Endothelial cell of umbilical vein (primary cell): ENCODE results near the gene LDLRAD4. TPM values are rescaled to one million over a fixed set of nuclear protein-coding genes. Genes with fewer than 3 reads are reported as not detected.

Experiments
- BruUV-seq: library from RNA; stranded (reverse); fragments of 400-500 nt; replicated peaks from 2 replicates; lab custom pipeline; 2021; lab: Mats Ljungman, UMichigan
- CTCF ChIA-PET: fragments of 300-600, 350-600 bp; sonication (Branson Sonifier 250); formaldehyde crosslinking; loops from one replicate; lab custom pipeline; 2021; ENCODE audit warnings: antibody characterized with exemption, inconsistent platforms; lab: Charles Lee
- POLR2A ChIA-PET: fragments of 300-600, 350-600 bp; sonication (Branson Sonifier 250); formaldehyde crosslinking; loops from one replicate; lab custom pipeline; 2021; ENCODE audit warnings: antibody characterized with exemption, inconsistent platforms; lab: Charles Lee
- DNase-seq: peaks from one replicate; pipeline ENCODE4 v3.0.0-alpha.2; 2011; ENCODE audit warnings: low read depth, low spot score
- FAIRE-seq: peaks from 2 replicates; lab custom pipeline; 2011; peaks lifted over from hg19 to GRCh38; lab: Jason Lieb, UNC
- H2AFZ ChIP-seq: 2 replicates; pipeline ENCODE4 v1.6.0; 2012; ENCODE audit warnings: low read depth, low read length, control low read depth, inconsistent platforms
- H3K27ac ChIP-seq: 2 replicates; pipeline ENCODE4 v1.5.1; 2011; ENCODE audit warnings: low read depth, mild to moderate bottlenecking, control low read depth, low read length, moderate library complexity; ENCODE audit not compliant: insufficient read depth
- H3K27me3 ChIP-seq, 2 experiments: 2 replicates each; pipeline versions ENCODE4 v1.6.0 to v1.6.1; 2011; ENCODE audit warnings: low read length in 2 of 2, mixed read lengths in 1 of 2; ENCODE audit not compliant: control insufficient read depth in 2 of 2, insufficient read depth in 2 of 2
- H3K36me3 ChIP-seq, 2 experiments: 2 replicates in 1 of 2; 3 replicates in 1 of 2; pipeline ENCODE4 v1.5.1; 2011; ENCODE audit warnings: low read length in 2 of 2, mild to moderate bottlenecking in 1 of 2, moderate library complexity in 1 of 2; ENCODE audit not compliant: control insufficient read depth in 2 of 2, insufficient read depth in 2 of 2; ENCODE audit errors: extremely low read depth in 1 of 2
- H3K4me1 ChIP-seq: 3 replicates; pipeline ENCODE4 v1.5.1; 2011; ENCODE audit warnings: mild to moderate bottlenecking, low read length; ENCODE audit not compliant: control insufficient read depth, insufficient read depth; ENCODE audit errors: extremely low read depth
- H3K4me2 ChIP-seq: 2 replicates; pipeline ENCODE4 v1.6.1; 2011; ENCODE audit warnings: low read length, control low read depth, mixed read lengths; ENCODE audit not compliant: insufficient read depth
- H3K4me3 ChIP-seq, 3 experiments: fragments of 200-600 bp in 1 of 3; sonication (generic), shearing (Covaris generic) in 1 of 3; replicated peaks in 1 of 3; 2 replicates each; pipeline ENCODE4 v1.5.1; 2011 to 2016; ENCODE audit warnings: control low read depth in 3 of 3, low read length in 3 of 3, mild to moderate bottlenecking in 2 of 3, inconsistent platforms in 1 of 3, low read depth in 1 of 3, moderate library complexity in 1 of 3; ENCODE audit not compliant: insufficient read depth in 1 of 3
- H3K79me2 ChIP-seq: 2 replicates; pipeline ENCODE4 v1.6.0; 2012; ENCODE audit warnings: low read length, inconsistent platforms; ENCODE audit not compliant: control insufficient read depth, insufficient read depth
- H3K9ac ChIP-seq: replicated peaks from 2 replicates; pipeline ENCODE3; 2011; ENCODE audit warnings: low read length, control low read depth; ENCODE audit not compliant: insufficient read depth; ENCODE audit errors: extremely low read depth
- H3K9me1 ChIP-seq: replicated peaks from 3 replicates; pipeline ENCODE4 v1.6.0; 2011; ENCODE audit warnings: mild to moderate bottlenecking, low read length; ENCODE audit not compliant: control insufficient read depth, insufficient read depth; ENCODE audit errors: extremely low read depth
- H3K9me3 ChIP-seq: replicated peaks from 2 replicates; pipeline ENCODE4 v1.5.1; 2012; ENCODE audit warnings: low read length, inconsistent platforms; ENCODE audit not compliant: control insufficient read depth, insufficient read depth
- H4K20me1 ChIP-seq: replicated peaks from 2 replicates; pipeline ENCODE3; 2011; ENCODE audit warnings: mild to moderate bottlenecking, low read length; ENCODE audit not compliant: control insufficient read depth, insufficient read depth; ENCODE audit errors: extremely low read depth
- CTCF ChIP-seq, 2 donors: IDR thresholded peaks; 1 replicate in 1 of 2; 2 replicates in 1 of 2; pipeline ENCODE4 v1.5.1; 2011; ENCODE audit warnings: low read length in 2 of 2, mild to moderate bottlenecking in 2 of 2, moderate library complexity in 2 of 2, control low read depth in 1 of 2, inconsistent platforms in 1 of 2, low read depth in 1 of 2; ENCODE audit not compliant: insufficient read depth in 1 of 2; ENCODE audit errors: extremely low read depth in 1 of 2
- EZH2 ChIP-seq: IDR thresholded peaks from 2 replicates; pipeline ENCODE4 v1.6.1; 2012; ENCODE audit warnings: borderline replicate concordance, low read depth, mild to moderate bottlenecking, moderate library complexity, low read length, inconsistent platforms; ENCODE audit not compliant: severe bottlenecking
- FOS ChIP-seq: IDR thresholded peaks from 2 replicates; pipeline ENCODE4 v1.6.1; 2011; ENCODE audit warnings: mild to moderate bottlenecking, low read length, moderate library complexity, borderline replicate concordance; ENCODE audit not compliant: insufficient read depth
- GATA2 ChIP-seq: IDR thresholded peaks from 2 replicates; pipeline ENCODE4 v1.7.0; 2011; ENCODE audit warnings: low read depth, mild to moderate bottlenecking, moderate library complexity, mixed read lengths, low read length; ENCODE audit not compliant: insufficient read length, insufficient read depth
- JUN ChIP-seq: IDR thresholded peaks from 2 replicates; pipeline ENCODE4 v1.6.1; 2011; ENCODE audit warnings: borderline replicate concordance, low read depth; ENCODE audit not compliant: insufficient read length, insufficient read depth
- MAX ChIP-seq: IDR thresholded peaks from 2 replicates; pipeline ENCODE4 v1.6.1; 2011; ENCODE audit not compliant: insufficient read depth, insufficient read length
- MYC ChIP-seq: IDR thresholded peaks from one replicate; pipeline ENCODE4 v1.6.1; 2011; ENCODE audit warnings: mild to moderate bottlenecking, low read depth, low read length
- POLR2A ChIP-seq: IDR thresholded peaks from 2 replicates; pipeline ENCODE4 v1.6.1; 2012; ENCODE audit warnings: low read depth, mild to moderate bottlenecking, control low read depth, low read length
- POLR2AphosphoS5 ChIP-seq: IDR thresholded peaks from 2 replicates; pipeline ENCODE4 v1.6.1; 2012; ENCODE audit warnings: low read depth, mild to moderate bottlenecking, control low read depth, low read length, moderate library complexity; ENCODE audit not compliant: insufficient read depth
- dilution Hi-C: fragments of 300-500 bp; cut with MboI; formaldehyde crosslinking; loops from one replicate; pipeline ENCODE4 v1.15.0; 2019; ENCODE audit warnings: low sequenced_read_pairs; ENCODE audit not compliant: extremely low pct_ligation_motif_present
- intact Hi-C: fragments of 100-400 bp; cut with micrococcal nuclease; formaldehyde crosslinking; loops from one replicate; pipeline ENCODE4 v1.10.0; 2022
- polyA plus RNA-seq, 4 experiments: library from polyadenylated mRNA; depleted of rRNA in 3 of 4; stranded (reverse) in 3 of 4; unstranded in 1 of 4; fragments of >200 nt; gene quantifications; 2 replicates each; pipeline versions ENCODE4 v1.2.1 to v1.2.3, GENCODE V29; 2011 to 2012; ENCODE audit warnings: missing spikeins in 1 of 4
- total RNA-seq: library from RNA; stranded (reverse); gene quantifications from 2 replicates; pipeline ENCODE4 v1.2.3, GENCODE V29; 2021

LDLRAD4 gene
- total and polyA plus RNA-seq, 2 donors (not counting 3 experiments of a cell fraction or from before 2014, with no cell fraction given) = 5.2 to 6.5 TPM

- BruUV-seq = no TSS peak
- no peak overlapping the region for H3K9ac ChIP-seq
- H3K36me3 ChIP-seq = no peaks in the 10 kb centered on the region
- H3K4me2 ChIP-seq = no peak overlapping the region
- H4K20me1 ChIP-seq = no peaks in the 10 kb centered on the region
- no peak for DNase-seq
- no peaks in the 10 kb centered on the region for H3K9me1 ChIP-seq
- H3K9me3 ChIP-seq = no peaks in the 10 kb centered on the region
- H3K4me1 ChIP-seq = no peaks in the 10 kb centered on the region
- dilution Hi-C loops (no loop called here), intact Hi-C loops (no loop called here)
- no peak overlapping the region for H3K27ac ChIP-seq
- no peak for FAIRE-seq
- no peak overlapping the region for H3K4me3 ChIP-seq
- H3K27me3 ChIP-seq = no peaks in the 10 kb centered on the region
- ChIA-PET CTCF (no interaction called here), POLR2A (no interaction called here)
- TF ChIP-seq MAX (no peak), EZH2 (no peak)
- H2AFZ ChIP-seq = no peak overlapping the region
- no peaks in the 10 kb centered on the region for H3K79me2 ChIP-seq
Measured at GRCh38 chr18:13647761-13648160, 429.2 kb downstream of the LDLRAD4 start.

GRCh38 chr18:13649397-13650390 lies 431.1 kb downstream of the LDLRAD4 start:
- no peaks in the 10 kb centered on the region for H3K9me3 ChIP-seq
- BruUV-seq = no TSS peak
- no peak overlapping the region for H3K27ac ChIP-seq
- no peak overlapping the region for H3K4me2 ChIP-seq
- no peaks in the 10 kb centered on the region for H3K4me1 ChIP-seq
- TF ChIP-seq GATA2 (no peak), MYC (no peak), FOS (no peak), MAX (no peak), EZH2 (no peak), JUN (no peak), POLR2A (no peak), POLR2AphosphoS5 (no peak), CTCF (IDR thresholded peaks at IDR 0.05; ENCODE audit: extremely low read depth in 1 of 2, insufficient read depth in 1 of 2, low read depth in 1 of 2, low read length in 2 of 2) (no peak)
- no peak overlapping the region for H3K4me3 ChIP-seq
- intact Hi-C loops (no loop called here), dilution Hi-C loops (no loop called here)
- POLR2A ChIA-PET = no interaction called here
- no peaks in the 10 kb centered on the region for H3K79me2 ChIP-seq
- CTCF ChIA-PET = no interaction called here
- no peaks in the 10 kb centered on the region for H3K9me1 ChIP-seq
- no peaks in the 10 kb centered on the region for H4K20me1 ChIP-seq
- H3K9ac ChIP-seq = no peak overlapping the region
- FAIRE-seq (no peak), DNase-seq (no peak)
- no peak overlapping the region for H2AFZ ChIP-seq
- H3K27me3 ChIP-seq = no peaks in the 10 kb centered on the region
- no peaks in the 10 kb centered on the region for H3K36me3 ChIP-seq
